Lower leg skin (tissue), 3 donors: Measurements from ENCODE around the gene CTSW.

ENCODE experiments used
- CTCF ChIP-seq, 3 donors: fragments of 450-650 bp; IDR thresholded peaks; one replicate each; pipeline ENCODE4 v1.5.1; 2016; ENCODE audit warnings: antibody characterized with exemption in 3 of 3, mild to moderate bottlenecking in 3 of 3, moderate library complexity in 2 of 3
- POLR2A ChIP-seq, 2 donors: fragments of 450-650 bp; IDR thresholded peaks; one replicate each; pipeline ENCODE4 v1.6.1; 2016 to 2017; ENCODE audit warnings: antibody characterized with exemption in 2 of 2, mild to moderate bottlenecking in 1 of 2, moderate library complexity in 1 of 2

- TF ChIP-seq CTCF (IDR thresholded peaks at IDR 0.05) = no peak
- no peak for TF ChIP-seq POLR2A (IDR thresholded peaks at IDR 0.05)
Observed at GRCh38 chr11:65870706-65871681, 8.6 kb upstream of the CTSW start.
